Stimulated activated naive B cell treated with anti-CD40 and anti-IgM and Interleukin-4, amounts not matched to agents 10 μg/mL and 1 μg/mL and 100 μg/mL, for 72 hours (primary cell): ENCODE data around the gene PLPP2.

Source experiments
- ATAC-seq, 2 donors: fragments of 150-1000 bp; cut with Tn5 transposase; replicated peaks; 2 replicates each; pipeline ENCODE4 v1.10.0; 2021; ENCODE audit warnings: moderate library complexity in 1 of 2
- DNase-seq: peaks from one replicate; pipeline ENCODE4 v3.0.0; 2021
- H3K27ac Mint-ChIP-seq: one replicate; pipeline ENCODE4 v1.8.0; 2022; ENCODE audit warnings: mild to moderate bottlenecking, mixed read lengths
- H3K27me3 Mint-ChIP-seq, 2 donors: one replicate each; pipeline ENCODE4 v1.8.0; 2022; ENCODE audit warnings: mixed read lengths in 2 of 2
- H3K36me3 Mint-ChIP-seq, 2 donors: one replicate each; pipeline ENCODE4 v1.8.0; 2022; ENCODE audit warnings: mixed read lengths in 2 of 2, mild to moderate bottlenecking in 1 of 2
- H3K4me1 Mint-ChIP-seq, 2 donors: one replicate each; pipeline ENCODE4 v1.8.0; 2022; ENCODE audit warnings: mixed read lengths in 2 of 2, mild to moderate bottlenecking in 1 of 2
- H3K4me3 Mint-ChIP-seq, 2 donors: one replicate each; pipeline ENCODE4 v1.8.0; 2022; ENCODE audit warnings: mild to moderate bottlenecking in 2 of 2, mixed read lengths in 2 of 2, moderate library complexity in 1 of 2
- H3K9me3 Mint-ChIP-seq, 2 donors: one replicate each; pipeline ENCODE4 v1.8.0; 2022; ENCODE audit warnings: mixed read lengths in 2 of 2, mild to moderate bottlenecking in 1 of 2

The PLPP2 gene

GRCh38 chr19:291006-291521 lies at the start of gene PLPP2:
TSS of gene PLPP2 (minus strand) at chr19:291403. CDS start at chr19:291336, 67 bp downstream.
- DNase-seq (no peak), ATAC-seq (no peak)
- Mint-ChIP-seq H3K27me3 (peaks cover 57 to 76% of the 10 kb centered on the region in 2 donors), H3K27ac (no peak within 1 kb of the TSS), H3K9me3 (no peaks in the 10 kb centered on the region), H3K4me3 (peak within 1 kb of the TSS in 1 of 2 donors; percentile 25), H3K4me1 (peaks cover 5 to 16% of the 10 kb centered on the region in 2 donors), H3K36me3 (no peaks in the 10 kb centered on the region)

GRCh38 chr19:340620-341385 lies 49.6 kb upstream of the PLPP2 start:
- Mint-ChIP-seq H3K36me3 (peaks cover 17 to 47% of the 10 kb centered on the region in 2 donors), H3K4me3 (no peak overlapping the region), H3K27me3 (peaks cover 7 to 10% of the 10 kb centered on the region in 2 donors), H3K4me1 (peaks cover 45 to 78% of the 10 kb centered on the region in 2 donors), H3K9me3 (peaks cover 0 to 9% of the 10 kb centered on the region in 2 donors), H3K27ac (no peak overlapping the region)
- ATAC-seq (no peak), DNase-seq (no peak)

- H3K36me3 Mint-ChIP-seq, result peaks cover 21 to 47% of the 10 kb centered on the region in 2 donors
- ATAC-seq, result no peak
- no peaks in the 10 kb centered on the region for H3K27me3 Mint-ChIP-seq
- peaks cover 40 to 75% of the 10 kb centered on the region in 2 donors for H3K4me1 Mint-ChIP-seq
- H3K27ac Mint-ChIP-seq, result no peak overlapping the region
- peaks cover 0 to 3% of the 10 kb centered on the region in 2 donors for H3K9me3 Mint-ChIP-seq
- no peak for DNase-seq
- H3K4me3 Mint-ChIP-seq, result no peak overlapping the region
Observed at GRCh38 chr19:339262-339887, 48.2 kb upstream of the PLPP2 start.

- no peak for DNase-seq
- no peaks in the 10 kb centered on the region for H3K27me3 Mint-ChIP-seq
- H3K9me3 Mint-ChIP-seq, result peaks cover 0 to 3% of the 10 kb centered on the region in 2 donors
- no peak for ATAC-seq
- H3K27ac Mint-ChIP-seq, result no peak overlapping the region
- no peak overlapping the region for H3K4me3 Mint-ChIP-seq
- H3K36me3 Mint-ChIP-seq, result peaks cover 21 to 43% of the 10 kb centered on the region in 2 donors
- peaks cover 35 to 69% of the 10 kb centered on the region in 2 donors for H3K4me1 Mint-ChIP-seq
Observed at GRCh38 chr19:338421-338820, 47.2 kb upstream of the PLPP2 start.

- Mint-ChIP-seq H3K27me3 (no peaks in the 10 kb centered on the region), H3K4me3 (no peak overlapping the region), H3K36me3 (peaks cover 22 to 43% of the 10 kb centered on the region in 2 donors), H3K27ac (no peak overlapping the region), H3K4me1 (peaks cover 18 to 46% of the 10 kb centered on the region in 2 donors), H3K9me3 (peaks cover 0 to 3% of the 10 kb centered on the region in 2 donors)
- DNase-seq (no peak), ATAC-seq (no peak)
Observed at GRCh38 chr19:336067-336614, 44.9 kb upstream of the PLPP2 start.

- no peak overlapping the region for H3K4me3 Mint-ChIP-seq
- ATAC-seq (no peak), DNase-seq (no peak)
- peaks cover 0 to 4% of the 10 kb centered on the region in 2 donors for H3K9me3 Mint-ChIP-seq
- H3K4me1 Mint-ChIP-seq, result peaks cover 13 to 41% of the 10 kb centered on the region in 2 donors
- H3K27me3 Mint-ChIP-seq, result no peaks in the 10 kb centered on the region
- no peak overlapping the region for H3K27ac Mint-ChIP-seq
- peaks cover 27 to 46% of the 10 kb centered on the region in 2 donors for H3K36me3 Mint-ChIP-seq
Observed at GRCh38 chr19:335486-336066, 44.4 kb upstream of the PLPP2 start.

- peaks cover 30 to 42% of the 10 kb centered on the region in 2 donors for H3K36me3 Mint-ChIP-seq
- peaks cover 0 to 4% of the 10 kb centered on the region in 2 donors for H3K9me3 Mint-ChIP-seq
- H3K4me1 Mint-ChIP-seq, result peaks cover 11 to 37% of the 10 kb centered on the region in 2 donors
- H3K27ac Mint-ChIP-seq, result no peak overlapping the region
- DNase-seq, result no peak
- H3K27me3 Mint-ChIP-seq, result no peaks in the 10 kb centered on the region
- no peak for ATAC-seq
- no peak overlapping the region for H3K4me3 Mint-ChIP-seq
Observed at GRCh38 chr19:335072-335471, 43.9 kb upstream of the PLPP2 start.

- Mint-ChIP-seq H3K27me3 (no peaks in the 10 kb centered on the region), H3K4me1 (peaks cover 8 to 33% of the 10 kb centered on the region in 2 donors), H3K4me3 (no peak overlapping the region), H3K27ac (no peak overlapping the region), H3K36me3 (peaks cover 33 to 41% of the 10 kb centered on the region in 2 donors), H3K9me3 (peaks cover 0 to 2% of the 10 kb centered on the region in 2 donors)
- DNase-seq, result no peak
- ATAC-seq, result no peak
Observed at GRCh38 chr19:334296-335071, 43.3 kb upstream of the PLPP2 start.

- ATAC-seq (no peak), DNase-seq (no peak)
- Mint-ChIP-seq H3K9me3 (peaks cover 10 to 16% of the 10 kb centered on the region in 2 donors), H3K4me3 (no peak overlapping the region), H3K36me3 (peaks cover 49 to 53% of the 10 kb centered on the region in 2 donors), H3K27ac (no peak overlapping the region), H3K27me3 (no peaks in the 10 kb centered on the region), H3K4me1 (peaks cover 0 to 6% of the 10 kb centered on the region in 2 donors)
Observed at GRCh38 chr19:330503-330902, 39.3 kb upstream of the PLPP2 start.

GRCh38 chr19:329876-330275 lies 38.7 kb upstream of the PLPP2 start:
- Mint-ChIP-seq H3K27me3 (no peaks in the 10 kb centered on the region), H3K4me3 (no peak overlapping the region), H3K36me3 (peaks cover 51 to 53% of the 10 kb centered on the region in 2 donors), H3K27ac (no peak overlapping the region), H3K9me3 (peaks cover 10 to 16% of the 10 kb centered on the region in 2 donors), H3K4me1 (peaks cover 0 to 3% of the 10 kb centered on the region in 2 donors)
- no peak for ATAC-seq
- no peak for DNase-seq

GRCh38 chr19:328025-328505 lies 36.9 kb upstream of the PLPP2 start:
- no peak for ATAC-seq
- no peak for DNase-seq
- Mint-ChIP-seq H3K4me3 (no peak overlapping the region), H3K27ac (no peak overlapping the region), H3K9me3 (peaks cover 10 to 16% of the 10 kb centered on the region in 2 donors), H3K36me3 (peaks cover 48 to 53% of the 10 kb centered on the region in 2 donors), H3K27me3 (no peaks in the 10 kb centered on the region), H3K4me1 (no peaks in the 10 kb centered on the region)

- Mint-ChIP-seq H3K36me3 (peaks cover 48 to 53% of the 10 kb centered on the region in 2 donors), H3K4me3 (no peak overlapping the region), H3K27me3 (no peaks in the 10 kb centered on the region), H3K4me1 (no peaks in the 10 kb centered on the region), H3K9me3 (peaks cover 10 to 16% of the 10 kb centered on the region in 2 donors), H3K27ac (no peak overlapping the region)
- no peak for DNase-seq
- no peak for ATAC-seq
Observed at GRCh38 chr19:327291-328024, 36.3 kb upstream of the PLPP2 start.

- no peaks in the 10 kb centered on the region for H3K27me3 Mint-ChIP-seq
- no peak for ATAC-seq
- H3K9me3 Mint-ChIP-seq, result peaks cover 10 to 16% of the 10 kb centered on the region in 2 donors
- no peak overlapping the region for H3K4me3 Mint-ChIP-seq
- no peak overlapping the region for H3K27ac Mint-ChIP-seq
- H3K4me1 Mint-ChIP-seq, result no peaks in the 10 kb centered on the region
- peaks cover 48 to 53% of the 10 kb centered on the region in 2 donors for H3K36me3 Mint-ChIP-seq
- no peak for DNase-seq
Observed at GRCh38 chr19:326871-327270, 35.7 kb upstream of the PLPP2 start.
